ENCODE results near the gene HOPX. TPM values are rescaled to one million over a fixed set of nuclear protein-coding genes. Genes with fewer than 3 reads are reported as not detected.

The HOPX gene
- total RNA-seq, 4 donors from 2014 or later: 6.0 to 37.4 (median 17.4) TPM

DNA sequence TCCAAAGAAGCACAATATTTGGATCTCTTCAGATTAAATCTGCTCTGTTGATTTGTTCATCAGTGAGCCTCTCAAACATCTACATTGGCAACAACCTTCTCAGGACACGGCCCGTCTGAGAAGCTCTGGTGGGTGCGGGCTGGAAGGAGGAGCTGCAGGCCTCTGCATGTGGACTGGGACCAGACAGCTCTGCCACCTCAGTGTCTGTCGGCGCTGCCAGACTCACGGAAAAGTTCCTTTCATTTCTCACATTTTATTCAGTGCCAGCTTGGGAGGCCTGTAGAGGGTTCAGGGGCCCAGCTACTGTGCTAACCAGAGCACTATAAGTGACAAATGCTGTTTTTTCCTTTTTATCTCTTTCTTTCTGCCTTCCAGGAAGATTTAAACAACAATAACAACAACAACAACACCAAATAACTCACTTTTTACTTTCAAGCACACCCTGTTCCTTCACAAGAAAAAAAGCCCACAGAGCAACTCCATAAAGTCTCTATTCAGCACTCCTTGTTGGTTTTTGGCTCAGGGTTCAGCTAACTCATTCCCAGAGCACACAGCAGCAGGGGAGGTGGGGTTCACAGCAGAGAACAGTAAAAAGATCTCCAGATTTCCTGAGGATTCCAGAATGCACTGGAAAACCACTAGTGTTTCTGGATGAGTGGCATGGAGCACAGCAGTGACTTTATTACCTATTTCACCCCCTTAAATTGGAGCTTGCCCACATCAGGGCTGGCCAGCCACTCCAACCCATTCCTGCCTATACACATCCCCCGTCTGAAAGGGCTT is 23.2 kb upstream of the HOPX start:
- no peak for TF ChIP-seq CTCF (IDR thresholded peaks at IDR 0.05)
- TF ChIP-seq POLR2A (IDR thresholded peaks at IDR 0.05): no peak
- H3K4me3 ChIP-seq: no peak overlapping the region
- no peaks in the 10 kb centered on the region for H3K4me1 ChIP-seq
- DNase-seq: no peak
- intact Hi-C loops (cut with DNase I; ENCODE audit: low total_unique reads): no loop called here
- H3K27me3 ChIP-seq: no peaks in the 10 kb centered on the region
- H3K9me3 ChIP-seq: no peaks in the 10 kb centered on the region
- no peak overlapping the region for H3K27ac ChIP-seq
- H3K36me3 ChIP-seq: no peaks in the 10 kb centered on the region

- no peak for TF ChIP-seq POLR2A (IDR thresholded peaks at IDR 0.05)
- TF ChIP-seq CTCF (IDR thresholded peaks at IDR 0.05): no peak
- DNase-seq: no peak
- Histone ChIP-seq H3K9me3 (no peaks in the 10 kb centered on the region), H3K4me3 (no peak overlapping the region), H3K27ac (no peak overlapping the region), H3K36me3 (no peaks in the 10 kb centered on the region), H3K27me3 (no peaks in the 10 kb centered on the region), H3K4me1 (no peaks in the 10 kb centered on the region)
- intact Hi-C loops (cut with DNase I; ENCODE audit: low total_unique reads): no loop called here
Measured at GRCh38 chr4:56703378-56703777, 22.3 kb upstream of the HOPX start.

DNA sequence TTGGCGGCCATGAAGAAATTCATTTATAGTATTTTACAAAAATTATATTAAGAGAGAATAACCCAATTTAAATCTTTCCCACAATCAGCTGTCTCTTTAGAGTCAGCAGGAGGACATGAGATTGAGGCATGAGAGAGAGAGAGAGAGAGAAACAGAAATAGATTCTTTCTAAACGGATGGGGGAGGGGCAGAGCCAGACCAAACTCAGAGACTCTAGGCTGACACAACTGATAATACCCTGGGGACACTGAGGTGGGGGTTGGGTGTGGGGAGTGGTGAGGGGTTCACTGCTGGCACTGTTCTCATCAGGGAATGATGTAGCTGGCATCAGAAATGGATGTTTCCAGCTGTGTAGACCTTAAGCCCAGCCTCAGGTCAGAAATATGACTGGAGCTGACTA is 20.5 kb upstream of the HOPX start:
- Histone ChIP-seq H3K4me3 (no peak overlapping the region), H3K27ac (no peak overlapping the region), H3K36me3 (no peaks in the 10 kb centered on the region), H3K9me3 (no peaks in the 10 kb centered on the region), H3K4me1 (no peaks in the 10 kb centered on the region), H3K27me3 (no peaks in the 10 kb centered on the region)
- no peak for TF ChIP-seq POLR2A (IDR thresholded peaks at IDR 0.05)
- TF ChIP-seq CTCF (IDR thresholded peaks at IDR 0.05): no peak
- DNase-seq: no peak
- intact Hi-C loops (cut with DNase I; ENCODE audit: low total_unique reads): no loop called here

- no peaks in the 10 kb centered on the region for H3K27me3 ChIP-seq
- no peak for DNase-seq
- no peaks in the 10 kb centered on the region for H3K4me1 ChIP-seq
- intact Hi-C loops (cut with DNase I; ENCODE audit: low total_unique reads): no loop called here
- H3K27ac ChIP-seq: no peak overlapping the region
- TF ChIP-seq POLR2A (IDR thresholded peaks at IDR 0.05): no peak
- TF ChIP-seq CTCF (IDR thresholded peaks at IDR 0.05): no peak
- no peak overlapping the region for H3K4me3 ChIP-seq
- no peaks in the 10 kb centered on the region for H3K36me3 ChIP-seq
- no peaks in the 10 kb centered on the region for H3K9me3 ChIP-seq
Measured at GRCh38 chr4:56701161-56701480, 20.0 kb upstream of the HOPX start.

DNA sequence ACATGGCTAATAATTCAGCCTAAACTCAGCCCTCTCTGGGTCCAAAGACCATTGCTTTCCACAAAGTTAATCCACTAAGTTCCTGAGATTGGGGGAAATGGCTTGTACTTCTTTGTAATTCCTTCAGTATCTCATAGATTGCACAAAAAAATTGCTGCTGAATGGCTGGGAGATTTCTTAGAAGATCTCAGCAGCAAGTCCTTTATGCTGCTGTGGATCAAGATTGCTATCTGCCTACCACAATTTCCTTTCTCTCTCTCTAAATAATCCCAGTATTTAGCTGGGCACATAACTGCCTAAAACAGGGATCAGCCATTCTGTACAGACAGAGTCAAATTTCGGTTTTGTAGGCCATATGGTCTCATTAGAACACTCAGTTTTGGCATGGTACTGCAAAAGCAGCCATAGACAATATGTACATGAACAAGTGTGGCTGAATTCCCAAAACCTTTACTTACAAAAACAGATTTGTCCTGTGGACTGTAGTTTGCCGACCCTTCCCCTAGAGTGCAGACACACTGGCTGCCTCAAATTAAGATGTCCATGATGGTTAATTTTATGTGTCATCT is 18.5 kb upstream of the HOPX start:
- intact Hi-C loops (cut with DNase I; ENCODE audit: low total_unique reads): no loop called here
- H3K27me3 ChIP-seq: no peaks in the 10 kb centered on the region

More for the DNA sequence above, 18.5 kb upstream of the HOPX start:
- no peak for DNase-seq
- Histone ChIP-seq H3K9me3 (no peaks in the 10 kb centered on the region), H3K36me3 (no peaks in the 10 kb centered on the region), H3K4me3 (no peak overlapping the region), H3K27ac (no peak overlapping the region), H3K4me1 (no peaks in the 10 kb centered on the region)
- TF ChIP-seq POLR2A (IDR thresholded peaks at IDR 0.05) (no peak), CTCF (IDR thresholded peaks at IDR 0.05) (no peak)

All from uterus (tissue), 4 donors.